Globus pallidus (tissue), 1 donor: ENCODE data around the gene TES.
A peak's percentile ranks its signal among the peaks of the same experiment; 100 is the strongest.

Experiments used
- DNase-seq: peaks from one replicate; pipeline ENCODE4 v3.0.0-alpha.2; 2015; ENCODE audit warnings: low spot score

TES gene

DNA sequence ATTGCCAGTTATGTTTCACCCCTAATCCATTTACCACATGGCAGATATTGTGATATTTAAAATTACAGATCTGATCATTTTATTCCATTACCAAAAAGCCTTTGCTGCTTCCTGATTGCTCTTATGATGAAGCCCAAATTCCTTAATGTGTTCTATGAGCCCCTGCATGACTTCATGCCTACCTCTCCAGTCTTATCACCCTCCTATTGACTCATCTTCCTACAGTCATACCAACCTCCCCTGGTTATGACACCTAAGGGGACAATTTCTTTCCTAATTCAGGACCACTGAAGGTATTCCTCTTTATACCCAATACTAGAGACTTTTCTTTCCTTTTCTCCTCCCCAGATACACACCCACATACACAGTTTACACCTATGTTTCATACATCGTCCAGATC lies 36.0 kb downstream of the TES start:
- no peak for DNase-seq

DNA sequence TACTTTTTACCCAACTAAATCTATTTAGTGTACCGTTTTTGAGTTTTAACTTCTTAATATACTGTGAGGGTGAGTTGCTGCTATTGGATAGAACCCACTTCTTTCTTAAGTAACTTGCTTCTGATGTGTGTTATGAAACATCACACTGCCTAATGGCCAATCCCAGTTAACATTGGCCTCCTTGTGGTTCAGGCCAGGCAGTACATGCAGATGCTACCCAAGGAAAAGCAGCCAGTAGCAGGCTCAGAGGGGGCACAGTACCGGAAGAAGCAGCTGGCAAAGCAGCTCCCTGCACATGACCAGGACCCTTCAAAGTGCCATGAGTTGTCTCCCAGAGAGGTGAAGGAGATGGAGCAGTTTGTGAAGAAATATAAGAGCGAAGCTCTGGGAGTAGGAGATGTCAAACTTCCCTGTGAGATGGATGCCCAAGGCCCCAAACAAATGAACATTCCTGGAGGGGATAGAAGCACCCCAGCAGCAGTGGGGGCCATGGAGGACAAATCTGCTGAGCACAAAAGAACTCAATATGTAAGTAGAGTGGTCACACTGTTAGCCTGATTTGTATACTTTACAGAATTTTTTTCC lies 39.7 kb downstream of the TES start:
- no peak for DNase-seq

DNA sequence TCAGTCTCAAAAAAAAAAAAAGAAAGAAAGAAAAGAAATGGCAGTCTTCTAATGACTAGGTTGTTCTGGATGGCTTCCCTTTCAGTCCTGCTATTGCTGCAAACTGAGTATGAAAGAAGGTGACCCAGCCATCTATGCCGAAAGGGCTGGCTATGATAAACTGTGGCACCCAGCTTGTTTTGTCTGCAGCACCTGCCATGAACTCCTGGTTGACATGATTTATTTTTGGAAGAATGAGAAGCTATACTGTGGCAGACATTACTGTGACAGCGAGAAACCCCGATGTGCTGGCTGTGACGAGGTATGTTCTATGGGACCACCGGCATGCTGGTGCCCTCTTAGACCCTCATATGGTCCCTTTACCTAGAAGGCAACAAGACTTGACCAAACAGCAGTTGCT lies 41.3 kb downstream of the TES start:
- no peak for DNase-seq

DNA sequence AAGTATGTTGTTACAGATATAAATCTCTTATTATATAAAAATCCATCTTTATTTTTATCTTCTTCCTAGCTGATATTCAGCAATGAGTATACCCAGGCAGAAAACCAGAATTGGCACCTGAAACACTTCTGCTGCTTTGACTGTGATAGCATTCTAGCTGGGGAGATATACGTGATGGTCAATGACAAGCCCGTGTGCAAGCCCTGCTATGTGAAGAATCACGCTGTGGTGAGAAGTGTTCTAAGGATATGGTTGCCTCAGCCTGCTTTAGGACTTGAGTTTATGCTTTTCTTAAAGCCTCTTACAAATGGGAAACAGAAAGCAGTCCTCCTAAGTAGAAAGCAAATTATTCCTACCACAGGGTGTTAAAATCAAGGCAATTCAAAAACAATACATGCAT lies 41.9 kb downstream of the TES start:
- no peak for DNase-seq

DNA sequence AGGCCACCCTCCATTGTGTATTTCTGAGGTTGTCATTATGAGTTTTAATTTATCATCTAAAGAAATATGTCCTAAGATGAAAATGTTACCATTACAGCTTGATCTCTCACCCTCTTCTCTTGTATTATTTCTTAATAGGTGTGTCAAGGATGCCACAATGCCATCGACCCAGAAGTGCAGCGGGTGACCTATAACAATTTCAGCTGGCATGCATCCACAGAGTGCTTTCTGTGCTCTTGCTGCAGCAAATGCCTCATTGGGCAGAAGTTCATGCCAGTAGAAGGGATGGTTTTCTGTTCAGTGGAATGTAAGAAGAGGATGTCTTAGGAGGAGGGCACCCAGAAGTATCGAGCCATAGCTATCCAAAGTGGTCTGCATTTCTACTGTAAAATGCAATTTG lies 46.8 kb downstream of the TES start:
- DNase-seq, result no peak

DNA sequence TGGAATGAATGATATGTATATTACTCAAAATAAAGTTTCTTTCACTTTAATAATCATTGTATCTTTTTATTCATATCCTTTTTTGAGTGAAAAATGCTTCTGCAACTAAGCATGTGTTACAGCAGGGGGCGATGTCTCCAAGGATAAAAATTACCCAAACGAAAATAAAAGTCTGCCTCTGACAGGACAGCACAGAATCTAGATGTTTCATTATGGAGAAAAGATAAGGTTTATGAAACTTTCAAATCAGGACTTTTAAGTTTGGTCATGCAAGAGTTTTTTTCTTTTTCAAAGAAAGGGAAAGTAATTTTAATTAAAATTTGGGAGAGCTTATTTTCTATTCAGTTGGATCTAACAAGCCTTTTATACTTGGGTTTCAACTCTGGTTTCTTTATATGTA lies 48.4 kb downstream of the TES start:
- DNase-seq, result peak; percentile 65

DNA sequence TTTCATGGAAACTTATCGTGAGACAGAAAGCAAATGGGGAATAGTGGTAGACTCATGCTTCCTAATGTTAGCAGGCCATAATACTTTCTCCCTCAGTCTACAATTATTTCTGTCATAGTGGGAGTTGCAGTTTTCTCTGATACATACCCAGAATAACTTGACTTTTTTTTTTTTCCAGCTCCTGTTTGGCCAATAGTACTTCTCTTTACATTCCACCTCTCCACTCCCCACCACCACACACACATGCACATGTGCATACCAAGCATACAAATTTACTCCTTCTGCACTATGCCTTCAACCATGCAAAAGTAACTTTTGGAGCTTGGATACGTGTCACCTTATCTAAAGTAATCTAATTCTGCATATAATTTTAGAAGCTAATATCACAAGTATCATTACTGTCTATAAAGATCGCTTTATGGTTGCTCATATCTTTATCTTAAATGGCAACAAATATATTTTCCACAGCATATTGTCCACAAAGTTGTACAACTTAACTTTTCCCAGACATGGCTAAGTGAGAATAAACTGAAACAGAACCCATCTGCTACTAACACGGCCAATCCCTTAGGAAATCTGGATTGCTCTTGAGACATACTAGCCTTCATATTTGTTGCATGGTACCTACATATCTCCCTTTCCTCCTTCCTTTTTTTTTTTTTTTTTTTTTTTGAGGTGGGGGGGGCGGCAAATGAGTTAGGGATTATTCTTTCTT lies 49.0 kb downstream of the TES start:
- no peak for DNase-seq

DNA sequence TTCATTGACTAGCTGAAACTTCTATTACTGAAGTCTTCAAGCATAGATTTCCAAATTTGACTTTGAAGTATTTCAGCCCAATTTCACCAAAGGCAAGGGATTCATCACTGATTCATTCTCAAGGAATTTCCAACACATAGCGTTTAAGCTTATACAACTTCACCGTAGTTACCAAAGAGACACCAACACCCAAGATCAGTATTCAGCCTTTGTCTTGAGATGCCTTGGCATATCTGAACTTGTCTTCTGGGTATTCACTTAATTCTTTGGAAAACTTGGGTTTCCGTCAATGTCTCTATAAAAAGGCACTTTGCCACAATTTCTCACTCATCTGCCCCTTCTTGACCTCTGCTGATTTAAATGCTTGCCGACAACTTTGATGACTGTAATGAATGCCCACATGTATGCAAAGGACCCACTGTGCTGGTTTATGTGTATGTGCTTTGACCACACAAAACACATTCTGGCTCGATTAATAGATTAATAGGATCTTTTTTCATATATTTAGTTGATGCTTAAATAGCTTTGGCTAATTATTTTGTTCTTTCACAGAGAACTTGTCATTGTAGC lies 49.6 kb downstream of the TES start:
- DNase-seq, result no peak

DNA sequence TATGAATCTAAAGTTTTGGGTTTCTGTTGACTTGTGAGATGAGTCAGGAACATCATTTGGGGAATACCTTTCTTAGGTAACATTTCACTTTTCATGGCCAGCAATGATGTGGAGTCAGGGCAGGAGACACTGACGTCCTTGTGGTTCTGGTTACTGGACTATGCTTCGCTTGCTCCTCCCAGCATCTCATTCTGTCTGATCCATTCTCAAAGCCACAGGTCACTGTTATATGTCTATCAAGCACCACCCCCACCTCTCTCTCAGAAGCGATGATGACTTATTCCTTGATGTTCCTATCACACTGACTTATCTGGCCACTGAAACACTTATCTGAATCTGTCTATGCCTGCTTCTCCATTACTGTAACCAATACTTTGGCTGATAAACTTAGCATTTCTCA lies 51.6 kb downstream of the TES start:
- DNase-seq, result no peak

DNA sequence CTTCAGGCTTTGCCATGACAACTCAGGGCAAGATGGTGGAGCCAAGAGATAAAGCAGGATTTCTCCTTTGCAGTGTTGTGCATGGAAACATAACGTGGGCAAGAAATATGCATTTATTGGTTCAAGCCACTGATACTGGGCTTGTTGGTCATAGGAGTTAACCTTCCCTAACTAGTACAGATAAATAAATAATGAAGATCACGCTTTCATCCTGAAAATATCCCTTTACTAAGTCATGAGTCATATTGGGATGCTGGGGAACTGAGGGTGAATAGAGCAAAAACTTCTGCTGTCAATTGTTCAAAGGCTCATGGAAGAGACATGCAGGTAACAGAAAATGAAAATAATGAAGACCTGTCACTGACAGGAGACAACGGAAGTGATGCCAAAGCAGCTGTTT lies 55.5 kb downstream of the TES start:
- no peak for DNase-seq

DNA sequence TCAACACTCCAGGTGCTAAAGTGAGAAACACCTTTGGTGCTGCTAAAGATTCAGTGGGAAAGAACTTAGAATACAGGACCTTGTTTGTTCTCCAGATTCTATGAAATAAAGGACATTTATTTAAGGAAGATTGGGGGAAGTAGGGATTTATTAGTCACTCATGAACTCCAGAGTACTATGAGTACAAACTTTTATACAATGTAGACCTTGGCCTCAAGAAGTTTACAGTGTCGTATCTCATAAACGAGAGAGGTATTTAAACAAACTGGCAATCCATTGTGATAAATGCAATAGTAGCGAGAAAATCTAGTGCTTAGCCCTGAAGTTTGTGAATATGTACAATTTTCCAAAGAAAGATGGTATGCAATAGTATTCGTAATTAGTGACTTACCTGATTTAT lies 59.1 kb downstream of the TES start:
- no peak for DNase-seq

DNA sequence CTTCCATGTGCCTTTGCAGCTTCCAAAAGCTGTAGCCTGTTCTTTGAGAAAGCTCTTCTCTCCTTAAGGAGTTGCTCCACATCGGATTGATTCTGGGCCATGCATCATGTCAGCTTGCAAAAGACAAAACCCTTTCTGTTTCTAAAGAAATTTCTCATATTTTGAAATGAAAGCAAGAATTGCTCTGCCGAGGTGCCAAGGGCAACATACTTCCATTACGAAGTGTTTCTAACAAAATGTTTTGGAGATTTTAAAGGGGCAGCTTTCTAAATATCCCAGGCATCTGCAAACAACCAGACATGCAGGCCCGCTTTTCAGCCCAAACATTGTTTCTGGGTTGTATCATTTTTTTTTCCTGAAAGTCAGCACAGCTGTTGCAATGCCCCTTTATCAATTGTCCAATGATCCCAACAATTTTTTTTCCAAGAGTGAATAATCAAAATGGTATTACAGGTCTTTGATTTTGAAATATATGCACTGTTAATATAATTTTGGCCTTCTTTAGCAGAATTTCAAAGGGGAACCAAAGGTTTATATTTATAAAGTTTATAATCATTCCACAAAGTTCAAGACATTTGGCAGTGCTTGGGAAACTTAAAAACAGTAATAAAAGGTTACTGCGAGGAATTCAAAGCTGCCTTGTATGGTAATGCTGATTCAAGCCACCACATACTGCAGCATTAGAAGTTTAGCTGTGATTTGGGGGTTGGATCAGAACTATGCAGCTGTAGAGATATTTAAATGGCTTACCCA lies 61.0 kb downstream of the TES start:
- DNase-seq, result no peak

DNA sequence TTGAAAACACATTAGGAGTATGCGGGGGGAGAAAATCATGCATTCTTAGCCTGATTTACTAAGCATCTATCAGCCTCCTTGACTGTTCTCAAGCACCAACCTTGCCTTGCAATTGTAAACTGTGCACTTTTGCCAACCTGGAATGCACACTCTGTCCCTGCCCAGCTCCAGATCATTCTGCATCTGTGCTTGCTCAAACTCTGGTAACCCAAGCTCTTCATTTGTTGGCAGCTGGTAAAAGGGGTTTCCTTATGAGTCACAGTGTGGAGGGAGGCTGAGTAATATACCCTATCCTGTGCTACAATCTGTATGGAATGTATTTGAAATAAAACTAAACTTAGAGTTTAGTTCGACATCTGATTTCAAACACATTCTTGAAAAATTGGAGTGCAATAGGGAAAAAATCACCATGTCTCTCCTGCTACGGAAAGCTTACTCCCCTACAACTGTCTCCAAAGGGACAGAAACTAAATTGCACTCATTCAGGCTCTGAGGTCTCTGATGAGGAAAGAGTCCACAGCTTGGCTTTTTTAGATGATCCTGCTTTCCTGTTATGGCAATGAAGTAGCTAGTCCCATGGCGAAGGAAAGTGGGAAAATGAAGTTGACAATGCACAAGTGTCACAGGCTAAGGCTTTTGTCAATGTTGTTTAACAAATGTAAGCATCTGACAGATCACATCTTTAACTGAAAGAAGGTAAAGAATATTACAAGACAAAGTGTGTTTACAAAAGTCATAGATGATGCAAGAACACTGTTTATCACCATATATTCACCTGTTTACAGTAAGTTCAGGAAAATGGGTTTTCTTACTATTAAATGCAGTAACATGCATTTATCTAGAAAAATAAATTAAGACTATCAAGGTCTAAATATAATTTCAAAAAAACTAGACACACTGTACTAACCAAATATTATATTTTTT lies 61.9 kb downstream of the TES start:
- no peak for DNase-seq

DNA sequence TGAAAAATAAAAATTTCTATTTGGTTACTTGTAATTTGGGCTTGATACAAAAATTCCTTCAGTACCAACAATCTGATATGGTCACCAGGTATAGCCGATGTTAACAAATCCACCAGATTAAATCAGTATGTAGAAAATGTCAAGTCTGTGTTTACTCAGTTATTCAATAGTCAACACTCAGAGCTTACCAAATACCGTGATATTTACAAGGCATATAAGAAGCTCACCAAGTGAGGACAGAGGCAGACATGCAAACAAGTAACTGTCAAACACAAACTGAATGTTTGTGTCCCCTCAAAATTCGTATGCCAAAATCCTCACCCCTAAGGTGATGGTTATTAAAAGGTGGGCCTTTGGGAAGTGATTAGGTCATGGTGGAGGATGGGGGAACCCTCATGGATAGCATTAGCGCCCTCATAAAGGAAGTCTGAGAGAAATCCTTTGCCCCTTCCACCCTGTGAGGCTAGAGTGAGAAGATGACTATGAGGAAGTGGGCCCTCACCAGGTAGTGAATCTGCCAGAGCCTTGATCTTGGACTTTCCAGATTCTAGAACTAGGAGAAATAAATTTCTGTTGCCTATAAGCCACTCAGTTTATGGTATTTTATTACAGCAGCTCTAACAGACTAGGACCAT lies 63.1 kb downstream of the TES start:
- DNase-seq, result no peak

DNA sequence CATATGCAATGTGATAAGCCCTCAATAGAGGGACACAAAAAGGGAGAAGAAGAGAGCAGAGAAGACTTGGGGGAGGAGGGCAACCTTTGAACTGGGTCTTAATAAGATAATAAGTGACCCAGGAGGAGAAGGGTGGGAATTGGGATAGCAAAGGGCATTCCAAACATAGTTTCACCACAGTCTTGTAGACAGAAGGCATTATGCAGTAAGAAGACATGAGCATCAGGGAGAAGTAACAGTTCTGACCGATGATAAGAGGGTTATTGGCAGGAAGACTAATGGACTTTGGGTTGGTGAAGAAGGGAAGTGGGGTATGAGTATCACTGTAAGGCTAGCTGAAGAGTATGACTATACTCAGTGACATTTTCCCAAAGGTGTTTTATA lies 63.6 kb downstream of the TES start:
- DNase-seq, result no peak

DNA sequence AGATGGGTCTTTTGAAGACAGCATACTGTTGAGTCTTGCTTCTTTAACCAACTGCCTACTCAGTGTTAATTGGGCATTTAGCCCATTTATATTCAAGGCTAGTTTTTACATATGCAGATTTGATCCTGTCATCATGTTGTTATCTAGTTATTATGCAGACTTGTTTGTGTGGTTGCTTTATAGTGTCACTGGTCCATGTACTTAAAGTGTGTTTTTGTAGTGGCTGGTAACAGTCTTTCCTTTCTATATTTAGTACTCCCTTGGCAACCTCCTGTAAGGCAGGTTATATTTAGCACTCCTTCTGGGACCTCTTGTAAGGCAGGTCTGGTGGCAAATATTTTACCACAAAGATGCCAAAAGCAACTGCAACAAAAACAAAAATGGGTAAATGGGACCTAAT lies 66.7 kb downstream of the TES start:
- DNase-seq, result no peak

DNA sequence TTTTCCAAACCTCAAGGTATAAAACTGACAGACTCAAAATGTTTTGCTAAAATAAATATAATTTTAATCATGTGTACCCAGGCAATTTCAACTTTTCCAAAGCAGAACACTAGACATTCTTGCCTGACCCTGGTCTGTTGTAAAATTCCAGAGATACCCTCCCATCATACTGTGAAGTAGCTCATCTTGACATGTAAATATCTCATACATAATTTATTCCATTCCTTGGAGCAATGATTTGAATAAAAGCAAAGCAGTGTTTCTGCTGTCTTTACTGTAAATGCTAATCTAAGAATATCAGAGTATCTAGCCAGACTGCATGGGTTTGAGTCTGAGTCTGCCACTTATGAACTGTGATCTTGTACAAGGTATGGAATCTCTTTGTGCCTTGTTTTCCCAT lies 68.9 kb downstream of the TES start:
- no peak for DNase-seq

DNA sequence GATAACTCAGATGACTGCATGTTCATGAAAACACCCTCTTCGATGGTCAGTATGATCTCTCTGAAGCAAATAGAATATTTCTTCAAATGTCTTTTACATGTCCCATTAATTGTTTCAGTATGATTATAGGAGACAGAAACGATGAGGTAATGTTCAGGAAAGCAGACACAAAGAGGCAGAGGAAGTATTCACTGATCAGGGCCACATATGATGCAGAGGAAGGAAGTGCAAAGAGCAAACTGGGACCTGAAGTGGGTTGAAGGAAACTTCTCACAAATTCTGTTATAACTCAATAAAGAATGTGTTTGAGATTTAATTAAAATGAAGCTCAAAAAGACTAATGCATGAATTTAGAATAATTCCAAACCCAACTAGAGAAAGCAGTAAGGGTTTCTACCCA lies 70.5 kb downstream of the TES start:
- no peak for DNase-seq

DNA sequence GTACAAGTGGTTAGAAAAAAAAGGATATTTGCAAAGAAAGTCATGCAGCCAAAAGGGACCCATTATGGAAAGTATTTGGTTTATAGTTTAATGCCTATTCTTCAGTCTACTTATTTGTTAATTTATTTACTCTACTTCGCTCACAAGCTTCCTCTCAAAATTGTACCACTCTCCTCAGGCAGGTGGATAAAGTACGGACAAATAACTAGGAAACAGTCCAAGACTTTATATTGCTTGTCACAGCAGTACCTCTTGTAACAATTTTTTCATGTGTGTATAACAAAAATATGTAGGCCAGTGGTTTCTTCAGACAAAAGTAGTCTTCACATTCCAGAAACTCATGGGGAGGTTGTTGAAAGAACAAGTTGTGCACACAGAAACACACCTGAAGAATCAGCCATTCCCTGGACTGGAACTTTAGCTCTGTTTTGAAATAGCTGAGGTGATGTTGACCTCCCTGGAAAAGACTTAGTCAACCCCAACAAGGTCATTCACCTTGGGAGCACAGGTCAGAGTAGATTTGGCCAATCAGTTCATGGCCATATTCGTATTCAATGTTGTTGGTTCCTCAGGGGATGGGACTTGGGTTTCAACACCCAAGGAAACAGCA lies 73.4 kb downstream of the TES start:
- no peak for DNase-seq

DNA sequence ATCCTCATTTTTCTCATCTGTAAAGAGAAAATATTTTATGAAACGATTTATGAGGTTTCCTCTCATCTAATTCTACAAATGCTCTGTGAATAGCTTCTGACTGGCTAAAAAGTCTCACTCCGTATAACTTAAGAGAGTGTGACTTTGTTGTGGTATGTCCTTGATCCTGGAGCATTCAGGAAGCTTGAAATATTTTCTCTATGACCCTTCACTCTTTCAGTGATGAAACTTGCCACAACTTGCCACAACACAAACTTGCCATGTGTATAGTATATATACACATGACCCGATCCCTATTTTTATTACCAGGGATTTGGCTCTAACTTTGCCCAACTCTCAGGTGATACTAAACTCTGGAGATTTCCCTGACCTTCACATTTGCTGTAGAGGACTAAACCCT lies 74.1 kb downstream of the TES start:
- DNase-seq, result no peak

DNA sequence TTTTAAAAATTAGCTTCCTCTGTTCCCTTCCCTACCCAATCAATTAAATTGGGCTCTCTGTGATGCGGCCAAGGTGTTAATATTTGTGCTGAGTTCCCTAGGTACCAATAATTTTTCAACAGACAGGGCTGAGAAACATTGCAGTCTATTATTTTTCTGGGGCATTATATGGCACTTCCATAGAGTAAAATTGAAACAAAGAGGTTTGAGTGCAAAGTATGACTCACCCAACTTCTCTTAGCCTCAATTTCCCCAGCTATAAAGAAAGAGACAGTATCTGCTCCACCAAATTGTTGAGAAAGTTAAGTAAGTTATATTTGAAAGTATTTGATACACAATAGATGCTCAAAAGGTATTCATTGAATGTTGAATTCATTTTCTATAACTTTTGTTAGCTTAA lies 74.9 kb downstream of the TES start:
- DNase-seq, result no peak
